SK-N-MC (cell line): ENCODE data around the gene SLC38A10.

ENCODE experiments used
- EZH2 ChIP-seq: fragments of 200-600 bp; sonication (generic); IDR thresholded peaks from one replicate; pipeline ENCODE4 v1.6.1; 2017; ENCODE audit warnings: antibody characterized with exemption
- FOXP2 ChIP-seq: optimal IDR thresholded peaks from 2 replicates; pipeline ENCODE3; 2011; ENCODE audit warnings: mild to moderate bottlenecking, moderate library complexity; ENCODE audit not compliant: insufficient read depth; ENCODE audit errors: extremely low read length, control extremely low read depth

- TF ChIP-seq FOXP2 = no peak
- TF ChIP-seq EZH2 = no peak
Observed at GRCh38 chr17:81218991-81219390, 76.1 kb downstream of the SLC38A10 start.
